Sigmoid colon (tissue), 4 donors: ENCODE data around the gene SERPINC1.

Experiments
- EP300 ChIP-seq, 4 donors: sonication (generic); formaldehyde crosslinking; IDR thresholded peaks; one replicate each; pipeline ENCODE4 v1.6.1; 2017; ENCODE audit warnings: antibody characterized with exemption in 4 of 4
- TF ChIP-seq, protein P1 (sequence below), 4 experiments: fragments of 450-650 bp in 3 of 4; fragments of 200-600 bp in 1 of 4; IDR thresholded peaks; one replicate each; pipeline ENCODE4 v1.5.1; 2016 to 2019; ENCODE audit warnings: antibody characterized with exemption in 4 of 4, mild to moderate bottlenecking in 3 of 4, moderate library complexity in 2 of 4

DNA sequence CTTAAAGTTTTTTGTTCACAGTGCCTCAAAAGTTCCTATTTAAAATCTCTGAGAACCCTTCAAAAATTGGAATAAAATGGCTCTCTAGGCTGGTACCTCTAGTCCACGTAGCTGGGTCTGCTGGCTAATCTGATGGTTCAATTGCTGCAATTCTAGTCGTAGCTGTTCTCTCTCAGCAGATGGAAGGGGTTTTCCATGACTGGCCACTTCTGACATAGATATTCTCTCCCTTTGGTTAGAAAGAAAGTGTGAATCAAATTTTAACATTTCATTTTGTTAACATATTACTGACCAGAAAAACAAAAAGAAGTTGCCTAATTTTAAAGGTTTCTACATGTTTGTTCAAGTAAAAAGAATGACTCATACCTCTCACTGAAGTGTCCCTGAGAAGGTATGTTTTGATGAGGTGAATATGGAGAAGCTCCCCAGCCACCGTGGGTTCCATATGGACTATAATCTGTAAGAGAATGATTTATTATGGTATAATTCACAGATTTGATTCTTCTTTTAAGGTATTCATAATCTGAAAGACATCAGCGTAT lies 29.3 kb upstream of the SERPINC1 start:
- TF ChIP-seq, protein P1, sequence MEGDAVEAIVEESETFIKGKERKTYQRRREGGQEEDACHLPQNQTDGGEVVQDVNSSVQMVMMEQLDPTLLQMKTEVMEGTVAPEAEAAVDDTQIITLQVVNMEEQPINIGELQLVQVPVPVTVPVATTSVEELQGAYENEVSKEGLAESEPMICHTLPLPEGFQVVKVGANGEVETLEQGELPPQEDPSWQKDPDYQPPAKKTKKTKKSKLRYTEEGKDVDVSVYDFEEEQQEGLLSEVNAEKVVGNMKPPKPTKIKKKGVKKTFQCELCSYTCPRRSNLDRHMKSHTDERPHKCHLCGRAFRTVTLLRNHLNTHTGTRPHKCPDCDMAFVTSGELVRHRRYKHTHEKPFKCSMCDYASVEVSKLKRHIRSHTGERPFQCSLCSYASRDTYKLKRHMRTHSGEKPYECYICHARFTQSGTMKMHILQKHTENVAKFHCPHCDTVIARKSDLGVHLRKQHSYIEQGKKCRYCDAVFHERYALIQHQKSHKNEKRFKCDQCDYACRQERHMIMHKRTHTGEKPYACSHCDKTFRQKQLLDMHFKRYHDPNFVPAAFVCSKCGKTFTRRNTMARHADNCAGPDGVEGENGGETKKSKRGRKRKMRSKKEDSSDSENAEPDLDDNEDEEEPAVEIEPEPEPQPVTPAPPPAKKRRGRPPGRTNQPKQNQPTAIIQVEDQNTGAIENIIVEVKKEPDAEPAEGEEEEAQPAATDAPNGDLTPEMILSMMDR (IDR thresholded peaks at IDR 0.05): no peak
- TF ChIP-seq EP300 (IDR thresholded peaks at IDR 0.05): no peak
